Measurements from ENCODE around the gene POU3F1. TPM values are rescaled to one million over a fixed set of nuclear protein-coding genes. Genes with fewer than 3 reads are reported as not detected.

Gene POU3F1
- total RNA-seq, 1 donor from 2014 or later, result 0.19 TPM

DNA sequence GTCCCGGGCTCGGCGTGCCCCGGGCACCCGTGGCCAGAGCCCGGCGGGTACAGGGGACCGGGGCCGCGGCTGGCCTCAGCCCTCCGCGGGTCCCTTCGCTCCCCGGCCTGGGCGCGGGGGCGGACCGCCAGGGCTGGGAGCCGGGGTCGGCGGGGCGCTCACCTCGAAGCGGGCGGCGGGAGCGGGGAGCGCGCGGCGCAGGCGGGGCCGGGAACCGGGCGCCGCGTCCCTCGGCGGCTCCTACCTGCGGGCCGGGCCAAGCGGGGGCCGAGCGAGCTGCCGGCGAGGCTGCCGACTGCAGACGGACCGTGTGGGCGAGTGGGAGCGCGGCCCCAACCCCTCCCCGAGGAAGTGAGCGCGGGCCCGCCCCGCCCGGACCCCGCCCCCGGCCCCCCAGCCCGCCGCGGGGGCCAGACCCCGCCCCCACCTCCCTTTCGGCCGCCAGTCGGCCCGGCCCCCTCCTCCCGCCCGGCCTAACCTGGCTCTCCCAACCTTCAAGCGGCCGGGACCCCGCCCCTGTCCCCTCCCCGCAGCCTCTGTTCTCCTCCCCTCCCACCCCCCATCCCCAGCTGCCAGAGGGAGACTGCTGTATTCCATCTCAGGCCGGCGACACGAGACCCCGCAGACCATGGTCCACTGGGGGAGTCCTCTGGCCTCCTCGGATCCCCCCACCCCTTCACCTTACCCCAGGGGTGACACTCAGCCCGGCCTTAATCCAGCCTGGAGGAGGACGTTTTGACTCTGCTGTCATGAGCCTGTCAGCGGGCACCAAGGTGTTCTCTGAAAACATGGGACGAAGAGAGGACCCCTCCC is 41.2 kb downstream of the POU3F1 start, which contains the start of gene FHL3:
FHL3 (minus strand) TSS at position 320 of the 813 bp plus-strand sequence. CDS start 6,102 bp downstream, outside the sequence.
- DNase-seq (ENCODE audit: low spot score), result peak; percentile 89

DNA sequence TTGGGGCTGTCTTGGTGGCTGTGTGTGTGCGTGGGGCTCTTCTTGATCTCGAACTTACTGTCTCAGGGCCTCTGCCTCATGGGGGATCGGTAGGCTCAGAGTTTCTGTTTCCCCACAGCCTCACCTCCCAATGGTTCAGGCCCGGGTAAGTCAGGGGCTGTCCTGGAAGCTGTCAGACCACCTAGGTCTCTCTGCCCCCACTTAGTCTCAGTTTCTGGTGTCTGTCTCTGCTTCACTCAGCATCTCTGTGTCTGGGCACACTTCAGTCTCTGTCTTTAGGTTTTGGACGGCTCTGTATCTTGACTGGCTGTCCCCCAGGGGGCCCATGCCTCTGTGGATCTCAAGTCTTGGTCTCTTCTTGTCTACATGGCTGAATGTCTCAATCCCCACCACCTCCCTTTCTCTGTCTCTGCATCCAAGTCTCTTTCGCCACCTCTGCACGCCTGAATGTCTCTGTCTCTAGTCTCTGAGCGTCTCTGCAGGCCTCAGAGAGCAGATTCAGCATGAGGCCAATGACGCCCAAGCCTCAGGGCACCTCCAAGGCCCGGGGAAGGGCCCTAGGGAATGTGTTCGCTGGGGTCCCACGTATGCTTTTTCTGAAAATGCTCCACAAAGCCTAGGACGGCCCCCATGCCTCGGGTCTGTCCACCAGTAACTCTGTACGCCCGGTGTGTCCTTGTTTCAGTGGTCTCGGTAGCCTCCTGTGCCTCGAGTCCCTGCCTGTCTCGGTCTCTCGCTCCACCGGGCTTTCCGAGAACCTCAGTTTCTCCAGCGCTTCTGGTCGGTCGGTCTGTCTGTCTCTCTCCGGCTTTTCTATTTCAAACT is 42.1 kb downstream of the POU3F1 start:
- peak; percentile 73 for DNase-seq (ENCODE audit: low spot score)

DNA sequence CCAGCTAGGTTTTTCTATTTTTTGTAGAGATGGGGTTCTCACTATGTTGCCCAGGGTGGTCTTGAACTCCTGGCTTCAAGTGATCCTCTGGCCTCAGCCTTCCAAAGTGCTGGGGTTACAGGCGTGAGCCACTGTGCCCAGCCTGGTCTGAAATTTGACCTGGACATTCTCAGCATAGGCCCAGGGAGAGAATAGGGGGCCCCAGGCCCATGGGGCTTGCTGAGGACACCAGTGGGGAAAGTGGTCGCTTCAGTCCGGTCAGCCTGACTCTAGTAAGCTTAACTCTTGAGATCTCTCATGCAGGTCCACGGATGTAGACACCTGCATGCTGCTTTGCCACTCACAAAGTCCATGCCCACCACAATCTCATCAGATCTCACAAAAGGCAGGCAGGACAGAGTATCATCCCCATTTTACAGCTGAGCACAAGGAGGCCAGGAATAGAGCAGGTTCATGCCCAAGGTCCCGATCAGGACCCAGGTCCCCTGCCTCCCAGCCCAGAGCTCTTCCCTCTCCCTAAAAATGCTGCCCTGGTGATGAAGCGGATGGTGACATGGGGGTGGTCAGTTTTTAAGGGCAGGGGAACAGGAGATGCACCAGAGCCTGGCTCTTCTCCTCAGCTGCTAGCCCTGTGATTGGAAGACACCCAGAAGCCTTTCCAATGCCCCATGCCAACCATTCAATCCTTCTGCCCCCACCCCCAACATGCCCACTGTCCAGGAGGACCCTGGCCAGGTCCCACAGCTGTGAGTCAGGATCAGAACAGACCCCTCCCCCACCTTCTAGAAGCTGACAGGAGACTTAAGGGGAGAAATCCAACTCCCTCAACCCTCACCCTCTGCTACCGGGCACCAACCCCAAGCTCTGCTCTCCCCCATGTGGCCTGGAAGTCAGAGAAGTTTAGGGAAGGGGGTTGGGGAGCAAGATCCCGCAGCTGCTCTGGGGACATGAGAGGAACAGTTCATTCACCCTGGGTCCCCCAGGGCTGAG is 43.0 kb downstream of the POU3F1 start:
- DNase-seq (ENCODE audit: low spot score), result peak; percentile 41

- DNase-seq (ENCODE audit: low spot score), result peak; percentile 89
Measured at GRCh38 chr1:38000529-38001455, 45.8 kb downstream of the POU3F1 start.

- DNase-seq (ENCODE audit: low spot score), result no peak
Measured at GRCh38 chr1:38000233-38000528, 46.4 kb downstream of the POU3F1 start.

DNA sequence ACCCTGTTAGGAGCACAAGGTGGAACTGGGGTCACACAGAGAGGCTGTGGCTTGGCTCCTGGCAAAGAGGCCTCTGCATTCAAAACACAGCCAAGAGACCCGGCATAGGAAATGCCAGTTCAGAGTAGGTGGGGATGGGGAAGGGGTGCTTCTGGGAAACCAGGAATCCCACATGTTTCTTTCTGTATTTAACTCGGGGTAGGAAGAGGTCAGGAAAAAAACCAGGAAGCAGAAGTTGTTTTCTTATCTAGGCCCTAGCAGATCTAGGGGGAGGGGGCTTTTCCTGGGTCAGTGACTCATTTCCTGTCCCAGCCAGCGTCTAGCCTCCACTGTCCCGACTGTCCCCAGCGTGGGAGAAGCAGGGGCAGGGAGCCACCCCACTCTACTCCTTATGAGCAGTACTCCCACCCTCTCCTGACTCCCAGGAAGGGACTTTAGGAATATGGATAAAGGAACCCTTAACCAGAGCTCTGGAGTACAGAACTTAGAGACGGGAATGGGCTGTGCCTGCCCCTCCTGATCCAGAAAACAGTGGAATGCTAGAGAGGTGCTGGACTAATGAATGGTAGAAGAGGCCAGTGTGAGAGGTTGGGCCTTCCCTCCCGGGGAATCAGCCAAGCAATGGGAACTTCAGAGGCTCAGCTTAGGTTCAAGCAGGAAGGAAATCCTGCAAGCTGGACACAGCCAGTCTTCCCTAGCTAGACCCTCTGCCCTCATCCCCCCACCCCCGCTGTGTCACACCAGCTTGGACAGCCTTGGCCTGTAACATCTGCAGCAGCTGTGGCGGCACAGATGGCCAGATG is 47.0 kb downstream of the POU3F1 start:
- peak; percentile 73 for DNase-seq (ENCODE audit: low spot score)

- DNase-seq (ENCODE audit: low spot score), result peak; percentile 80
Measured at GRCh38 chr1:37998913-37999429, 47.6 kb downstream of the POU3F1 start.

DNA sequence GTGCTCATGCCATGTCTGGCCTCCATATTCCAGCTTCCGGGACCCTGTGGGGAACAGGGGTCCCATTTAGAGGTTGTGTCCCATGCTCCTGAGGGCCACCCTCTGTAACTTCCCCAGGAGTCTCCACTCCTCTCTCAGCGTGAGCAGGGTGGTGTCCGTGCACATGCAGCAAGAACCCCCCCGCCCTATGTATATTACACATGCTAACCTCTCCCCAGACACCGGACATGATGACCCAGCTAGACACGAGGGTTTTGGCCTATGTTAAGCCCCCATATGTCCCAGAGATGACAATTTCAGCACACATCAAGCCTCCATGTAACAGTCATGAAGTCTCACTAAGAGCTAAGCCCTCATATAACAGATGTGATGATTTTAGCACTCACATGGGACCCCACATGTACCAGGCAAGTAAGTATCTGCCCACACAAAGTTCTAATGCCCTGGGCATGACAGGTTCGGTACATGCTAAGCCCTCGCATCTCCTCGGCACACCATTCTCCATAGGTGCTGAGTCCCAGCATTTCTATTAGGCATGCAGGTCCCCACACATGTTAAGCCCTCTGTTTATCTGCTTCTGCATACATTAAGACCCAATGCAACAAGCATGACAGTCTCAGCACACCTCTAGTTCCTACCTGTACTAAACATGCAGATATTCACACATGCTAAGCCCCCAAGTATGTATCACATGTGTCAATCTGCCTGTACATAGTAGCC is 48.3 kb downstream of the POU3F1 start:
- DNase-seq (ENCODE audit: low spot score), result no peak

GRCh38 chr1:37997256-37998088 is 49.1 kb downstream of the POU3F1 start:
- peak; percentile 68 for DNase-seq (ENCODE audit: low spot score)

DNA sequence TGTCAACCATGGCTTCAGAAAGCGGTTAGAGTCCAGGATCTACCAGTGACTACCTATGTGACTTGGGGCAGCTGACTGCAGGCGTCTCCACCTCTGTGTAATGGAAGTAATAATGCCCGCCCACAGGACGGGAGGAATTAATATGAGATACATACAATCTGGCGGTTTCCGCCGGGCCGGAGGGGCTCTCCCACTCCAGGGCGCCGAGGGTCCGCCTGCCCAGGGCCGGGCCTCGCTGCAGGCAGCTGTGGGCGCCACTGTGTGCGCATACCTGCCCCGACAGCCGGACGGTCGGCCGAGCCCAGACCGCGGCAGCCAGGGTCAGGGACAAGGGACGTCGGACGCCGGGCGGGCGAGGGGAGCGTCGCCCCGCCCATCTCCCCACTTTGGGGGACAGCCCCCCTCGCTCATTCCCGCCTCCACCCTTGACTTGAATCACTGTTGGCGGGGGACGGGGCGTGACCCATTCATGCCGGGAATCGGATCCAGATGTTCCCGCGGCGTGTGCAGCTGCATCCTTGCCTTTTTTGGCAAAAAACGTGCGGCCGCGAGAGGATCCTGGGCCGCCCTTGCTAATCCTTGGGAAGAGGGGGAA is 50.7 kb downstream of the POU3F1 start:
- DNase-seq (ENCODE audit: low spot score), result peak; percentile 94

DNA sequence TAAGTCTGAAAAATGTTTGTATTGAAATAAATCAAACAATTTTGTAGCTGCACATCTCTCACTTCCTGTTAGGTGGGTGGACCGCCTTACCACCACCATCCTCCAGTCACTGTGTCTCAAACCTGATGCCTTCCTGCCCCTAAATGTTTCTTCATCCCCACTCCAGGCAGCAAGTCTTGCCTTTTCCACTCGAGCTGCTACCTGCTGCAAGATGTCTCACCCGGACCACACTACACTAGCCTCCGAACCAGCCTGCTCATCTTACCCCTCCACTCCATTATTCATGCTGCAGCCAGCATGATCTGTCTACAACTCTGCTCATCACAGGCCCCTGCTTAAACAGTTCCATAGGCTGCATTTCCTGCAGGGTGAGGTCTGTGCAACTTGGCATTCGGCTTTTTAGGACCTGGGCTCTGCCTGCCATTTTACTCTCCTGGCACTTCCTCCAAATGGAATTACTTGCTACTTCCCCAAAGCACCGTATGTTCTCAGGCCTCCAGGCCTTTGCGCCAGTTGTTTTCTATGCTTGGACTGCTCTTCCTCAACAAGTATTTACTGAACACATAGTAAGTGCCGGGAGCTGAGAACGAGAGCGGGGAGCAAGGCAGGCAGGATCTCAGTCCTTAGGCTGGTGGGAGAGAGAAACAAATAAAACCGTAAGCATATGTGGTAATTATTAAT is 51.6 kb downstream of the POU3F1 start:
- no peak for DNase-seq (ENCODE audit: low spot score)

Small RNA genes within 50 kb of the gene (microRNA-seq; reads per million reads assigned to microRNA genes)
- not detected for gene MIR3659 (ENCODE audit: borderline number of aligned reads)

Other genes starting within 250 kb of the POU3F1 start
- 44.9 TPM for gene C1orf122, start 239.0 kb downstream of the POU3F1 start, total RNA-seq
- 16.2 TPM for gene YRDC, start 238.6 kb downstream of the POU3F1 start, total RNA-seq
- gene MTF1, start 187.2 kb downstream of the POU3F1 start, total RNA-seq, result 34.1 TPM
- 28.8 TPM for gene INPP5B, start 99.7 kb downstream of the POU3F1 start, total RNA-seq
- 46.7 TPM for gene SF3A3, start 56.8 kb downstream of the POU3F1 start, total RNA-seq
- 13.6 TPM for gene FHL3, start 41.3 kb downstream of the POU3F1 start, total RNA-seq
- gene UTP11, start 34.1 kb downstream of the POU3F1 start, total RNA-seq, result 35.3 TPM

Data from mesenteric fat pad (tissue), 1 donor.